ENCODE results near the gene FEZF2.
A peak's percentile ranks its signal among the peaks of the same experiment; 100 is the strongest.

The FEZF2 gene

DNA sequence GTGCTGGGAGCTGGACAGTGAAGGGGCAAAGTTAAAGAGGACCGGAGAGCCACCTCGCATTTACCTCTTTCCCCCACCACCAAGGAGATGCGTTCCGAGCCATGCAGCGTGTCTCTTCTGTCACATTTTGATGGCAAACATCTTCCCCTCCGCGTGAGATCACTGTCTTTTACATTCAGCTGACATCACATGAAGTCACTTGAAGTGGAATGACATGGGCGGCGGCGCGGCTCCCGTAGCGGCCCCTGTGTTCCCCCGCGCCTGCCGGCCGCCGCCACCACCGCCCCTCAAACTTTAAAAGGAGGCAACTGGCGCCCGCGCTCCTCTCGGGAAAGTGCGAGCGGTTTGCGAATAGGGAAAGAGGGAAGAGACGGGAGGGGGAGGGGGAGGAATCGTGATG lies at the start of gene FEZF2:
TSS of gene FEZF2 (minus strand) at position 336 of the 400 bp plus-strand sequence. CDS start 682 bp downstream, outside the sequence.
- DNase-seq (ENCODE audit: low spot score): no peak

DNA sequence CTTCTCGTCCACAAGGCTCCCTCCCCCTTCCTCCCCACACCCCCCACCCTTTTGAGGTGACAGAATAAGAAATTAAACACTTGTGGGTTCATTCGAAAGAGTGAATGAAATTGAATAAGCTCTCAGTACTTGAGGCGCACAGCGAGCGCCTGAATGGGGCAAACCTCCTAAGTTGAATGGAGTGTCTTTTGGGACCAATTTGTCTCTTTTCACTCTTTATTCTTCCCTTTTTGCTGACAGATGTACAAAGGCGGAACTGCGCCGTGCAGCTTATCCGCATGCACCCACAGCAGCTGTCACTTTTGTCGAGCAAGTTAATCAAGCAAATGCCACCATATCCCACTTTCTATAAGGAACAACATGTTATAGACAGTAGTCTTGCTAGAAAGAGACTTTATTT lies 47.9 kb upstream of the FEZF2 start:
- no peak for DNase-seq (ENCODE audit: low spot score)

DNA sequence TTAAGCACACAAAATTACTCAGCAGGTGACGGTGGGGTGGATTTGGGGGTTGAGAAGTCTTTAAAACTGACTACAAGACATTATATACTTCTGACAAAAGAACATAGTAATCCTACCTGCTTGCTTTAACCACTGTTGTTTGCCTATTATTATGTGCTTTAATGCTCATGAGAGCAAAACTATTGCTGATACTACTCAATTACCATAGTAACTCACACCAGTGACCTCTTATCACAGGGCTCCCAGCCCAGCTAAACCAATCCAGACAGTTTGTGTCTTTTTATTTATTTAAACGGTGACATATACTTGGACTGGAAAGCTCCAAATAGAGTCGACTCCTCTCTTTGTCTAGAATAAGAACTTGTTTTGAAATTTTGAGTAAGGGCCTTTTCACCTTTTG lies 42.8 kb upstream of the FEZF2 start:
- DNase-seq (ENCODE audit: low spot score): no peak

DNA sequence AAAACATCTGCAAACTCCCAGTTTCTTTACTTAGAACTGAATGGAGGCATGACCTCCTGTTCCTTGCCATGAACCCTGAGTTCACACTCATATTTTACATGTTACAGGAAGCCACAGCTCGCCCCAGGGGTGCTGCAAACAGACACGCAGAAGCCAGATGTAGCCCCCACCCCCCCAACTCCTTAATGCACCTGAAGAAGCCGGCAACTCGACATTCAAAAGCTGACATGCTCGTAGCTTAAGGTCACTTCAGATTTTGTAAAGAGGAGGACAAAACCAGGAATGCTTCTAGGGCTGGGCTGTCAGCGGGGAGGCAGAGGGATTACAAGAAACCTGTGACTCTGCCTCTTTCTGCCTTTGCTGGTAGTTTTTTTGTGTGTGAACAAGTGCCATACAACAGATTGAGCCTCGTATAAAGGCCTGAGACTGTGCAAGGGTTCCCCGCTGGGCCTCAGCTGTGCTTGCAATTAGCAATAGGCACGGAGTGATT lies 42.0 kb upstream of the FEZF2 start:
- DNase-seq (ENCODE audit: low spot score): no peak

DNA sequence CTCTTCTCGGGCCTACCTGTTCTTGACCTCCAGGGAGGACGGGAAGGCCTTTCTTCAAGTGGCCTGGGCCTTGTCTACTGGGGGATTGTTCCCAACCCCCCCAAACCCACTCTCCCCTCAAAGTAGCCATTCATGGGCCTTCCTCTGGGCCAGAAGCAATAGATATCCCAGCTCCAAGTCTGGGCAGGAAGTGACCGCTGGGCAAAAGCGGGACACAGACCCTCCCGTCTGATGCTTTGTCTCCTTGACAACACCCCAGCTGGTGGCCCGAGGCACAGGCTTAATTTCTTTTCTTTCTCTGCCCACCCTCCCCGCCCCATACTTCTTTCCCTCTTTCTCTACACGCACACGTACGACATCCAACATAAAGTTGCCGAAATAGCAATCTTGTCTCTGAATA lies 41.4 kb upstream of the FEZF2 start:
- no peak for DNase-seq (ENCODE audit: low spot score)

DNA sequence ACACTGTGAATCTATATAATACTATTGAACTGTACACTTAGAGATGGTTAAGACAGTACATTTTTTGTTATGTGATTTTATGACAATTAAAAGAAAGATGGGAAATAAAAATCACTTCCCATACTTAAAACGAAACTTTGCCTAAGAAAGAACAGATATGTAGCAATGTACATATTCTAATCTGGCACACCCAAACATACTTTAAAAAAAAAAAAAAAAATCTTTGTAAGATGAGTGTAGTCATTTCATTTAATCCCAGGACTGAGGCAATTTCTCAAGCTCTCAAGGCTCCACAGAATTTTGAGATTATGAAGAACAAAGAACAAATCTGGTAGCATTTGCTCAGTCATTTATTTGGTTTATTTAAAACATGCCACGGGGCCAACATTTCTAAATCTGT lies 40.3 kb upstream of the FEZF2 start:
- no peak for DNase-seq (ENCODE audit: low spot score)

DNA sequence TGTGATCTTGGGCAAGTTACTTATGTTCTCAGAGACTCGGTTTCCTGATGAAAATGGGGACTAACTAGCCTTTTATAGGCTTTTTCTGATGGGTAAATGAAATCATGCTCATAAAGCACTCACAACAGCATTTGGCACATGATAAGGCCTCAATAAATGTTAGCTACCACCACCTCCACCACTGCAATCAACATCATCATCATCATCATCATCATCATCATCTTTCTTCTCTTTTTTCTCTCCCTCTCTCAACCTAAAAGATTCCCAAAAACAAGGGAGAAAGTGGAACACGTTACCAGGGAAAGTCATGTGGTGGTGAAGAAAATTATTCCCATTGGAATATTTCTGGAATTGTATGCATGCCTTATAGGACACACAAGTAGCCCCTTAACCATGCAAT lies 33.6 kb upstream of the FEZF2 start:
- DNase-seq (ENCODE audit: low spot score): no peak

DNA sequence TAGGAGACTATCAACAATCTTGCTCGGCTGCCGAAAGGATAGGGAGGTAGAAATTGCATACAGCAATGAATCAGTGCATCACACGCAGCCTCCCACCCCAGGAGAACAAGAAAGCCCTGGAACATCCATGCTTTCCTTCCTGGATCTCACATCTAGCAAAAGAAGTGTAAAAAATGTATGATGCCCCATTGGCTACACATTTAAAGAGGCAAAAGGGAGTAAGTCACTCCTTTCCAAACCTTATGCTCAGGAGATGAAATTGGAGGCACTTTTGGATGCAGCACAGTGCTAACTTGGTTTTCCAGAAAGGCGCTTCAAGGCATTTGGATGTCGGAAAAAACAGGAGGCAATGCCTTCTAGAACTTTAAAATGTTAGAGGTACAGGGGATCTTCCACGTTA lies 32.2 kb upstream of the FEZF2 start:
- DNase-seq (ENCODE audit: low spot score): no peak

DNA sequence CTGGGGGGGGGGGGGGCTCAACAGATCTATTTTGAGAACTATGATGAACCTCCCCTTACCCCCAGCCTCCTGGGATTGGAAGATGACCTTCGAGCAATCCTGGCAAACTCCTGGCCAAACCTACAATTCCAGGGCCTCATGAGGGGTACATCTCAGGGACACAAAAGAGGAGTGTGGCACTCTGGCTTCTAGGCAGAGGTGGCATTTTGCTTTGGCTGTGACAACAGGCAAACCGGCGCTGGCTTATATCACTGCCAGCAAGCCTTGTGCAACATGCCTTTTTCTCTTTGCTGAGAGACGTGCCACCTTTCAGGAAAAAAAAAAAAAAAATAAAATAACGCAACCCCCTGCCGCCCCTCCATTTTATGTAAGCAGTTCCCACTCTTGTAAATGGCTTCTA lies 31.8 kb upstream of the FEZF2 start:
- no peak for DNase-seq (ENCODE audit: low spot score)

DNA sequence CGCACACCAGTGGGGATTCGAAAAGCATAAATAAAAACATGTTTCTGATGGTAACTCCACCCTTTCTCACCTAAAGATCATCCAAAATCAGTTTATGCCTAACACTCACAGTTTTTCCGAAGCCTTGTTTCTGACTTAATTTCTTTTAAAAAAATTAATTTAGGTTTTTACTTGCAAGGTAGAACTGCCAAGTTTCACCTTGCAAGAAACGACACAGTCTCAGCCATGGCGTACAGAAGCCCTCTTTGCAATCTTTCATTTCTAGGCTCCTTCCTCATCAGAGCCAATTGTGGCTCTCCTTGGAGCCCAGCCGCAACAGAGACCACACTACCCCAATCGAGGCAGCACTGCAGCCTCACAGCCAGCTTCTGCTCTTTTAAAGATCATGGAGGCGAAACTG lies 31.0 kb upstream of the FEZF2 start:
- no peak for DNase-seq (ENCODE audit: low spot score)

DNA sequence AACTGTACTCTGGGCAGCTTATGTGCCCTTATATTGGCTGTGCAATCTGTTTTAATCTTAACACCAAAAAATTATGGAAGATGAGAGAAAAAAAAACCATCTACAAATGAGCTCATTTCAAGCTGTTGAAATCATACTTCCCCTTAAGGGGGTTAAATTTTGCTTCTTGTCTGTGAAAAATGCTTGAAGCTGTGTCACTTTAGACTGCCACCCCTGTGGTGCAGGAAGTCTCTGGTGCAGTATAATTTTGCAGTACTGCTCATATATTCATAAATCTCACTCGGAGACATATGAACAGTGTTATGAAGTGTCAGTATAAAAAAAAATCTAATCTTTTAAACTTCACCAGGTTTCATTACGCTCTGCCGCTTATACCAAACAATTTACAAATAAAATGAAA lies 30.4 kb upstream of the FEZF2 start:
- DNase-seq (ENCODE audit: low spot score): no peak

DNA sequence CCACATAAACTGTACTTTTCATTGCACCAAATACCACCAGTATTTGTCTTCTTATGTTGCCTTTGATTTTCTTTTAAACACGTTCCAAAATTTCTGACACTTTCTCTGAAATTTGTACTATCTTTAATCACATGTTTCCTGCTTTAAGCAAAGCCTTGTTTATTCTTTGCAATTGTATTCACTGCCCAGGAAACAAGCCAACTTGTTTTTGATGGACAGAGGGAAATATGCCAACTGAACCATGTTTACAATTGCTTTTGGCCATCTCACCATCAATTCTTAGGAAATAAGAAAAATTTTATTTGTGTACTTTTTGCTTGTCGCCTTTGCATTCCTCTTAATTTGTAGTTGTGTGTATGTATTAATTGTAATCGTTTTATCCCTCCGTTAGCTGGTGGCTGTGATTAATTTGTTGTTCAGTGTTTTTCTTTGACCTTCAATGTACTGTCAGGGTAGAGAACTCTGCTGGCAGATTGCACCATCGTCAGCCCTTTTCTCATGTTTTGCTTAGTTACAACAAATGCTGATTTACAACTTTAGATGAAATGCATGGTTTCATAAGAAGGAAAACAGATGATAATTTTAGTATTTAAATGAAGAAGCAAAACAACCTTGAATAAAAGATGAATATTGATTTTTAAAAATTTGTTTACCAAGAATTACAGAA lies 19.4 kb upstream of the FEZF2 start:
- no peak for DNase-seq (ENCODE audit: low spot score)

DNA sequence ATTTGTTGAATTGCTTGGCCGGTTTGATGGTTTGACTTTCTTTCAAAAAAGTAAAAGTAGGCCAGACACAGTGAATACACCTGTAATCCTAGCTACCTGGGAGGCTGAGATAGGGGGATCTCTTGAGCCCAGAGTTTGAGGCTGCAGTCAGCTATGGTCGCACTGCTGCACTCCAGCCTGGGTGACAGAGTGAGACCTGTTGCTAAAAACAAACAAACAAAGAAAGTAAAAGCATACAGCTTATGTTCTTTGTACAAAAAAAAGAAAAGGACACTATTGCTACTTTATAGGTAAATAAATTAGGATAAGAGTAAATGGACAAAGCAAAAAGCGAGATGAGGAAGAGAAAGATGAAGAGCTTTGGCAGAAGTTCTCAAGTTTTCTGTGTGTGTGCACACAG lies 13.9 kb upstream of the FEZF2 start:
- no peak for DNase-seq (ENCODE audit: low spot score)

DNA sequence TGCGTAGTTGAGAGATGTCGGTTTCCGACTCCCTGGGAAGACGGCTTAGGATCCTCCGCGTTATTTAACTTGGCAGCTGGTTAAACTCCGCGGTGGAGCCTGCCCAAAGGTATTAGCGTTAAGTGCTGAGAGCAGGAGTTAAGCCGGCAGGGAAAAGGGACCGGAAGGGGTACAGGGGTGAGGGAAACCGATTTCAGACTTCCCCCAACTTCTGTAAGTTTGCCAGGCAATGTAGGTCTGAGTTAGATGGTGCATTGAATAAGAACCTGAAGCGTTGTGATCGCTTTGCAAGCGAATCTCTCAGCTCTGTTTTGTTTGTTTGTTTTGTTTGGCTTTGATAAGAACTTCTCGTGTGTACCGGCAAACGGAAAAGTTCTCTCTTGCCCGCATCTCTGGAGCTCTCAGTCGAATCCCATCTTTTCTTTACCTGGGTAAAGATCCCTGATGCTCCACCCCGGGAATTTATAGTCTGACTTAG lies 6.0 kb upstream of the FEZF2 start:
- no peak for DNase-seq (ENCODE audit: low spot score)

DNA sequence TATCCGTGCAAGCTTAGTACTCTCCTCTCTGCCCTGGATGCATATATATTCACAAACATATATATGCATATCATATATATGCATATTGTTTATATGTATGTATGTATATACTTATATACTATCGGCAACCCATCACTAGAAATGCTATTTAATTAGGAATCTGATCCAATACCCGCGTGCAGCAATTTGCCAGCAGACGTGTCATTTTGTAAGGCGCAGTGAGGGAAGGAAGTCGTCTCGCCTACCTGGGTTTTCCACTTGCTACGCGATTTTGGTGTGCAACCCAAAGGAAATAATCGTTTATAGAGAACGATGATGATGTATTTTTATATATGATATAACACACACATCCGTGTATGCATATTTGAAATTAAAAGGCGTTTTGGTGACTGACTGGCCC lies 5.6 kb upstream of the FEZF2 start:
- no peak for DNase-seq (ENCODE audit: low spot score)

DNA sequence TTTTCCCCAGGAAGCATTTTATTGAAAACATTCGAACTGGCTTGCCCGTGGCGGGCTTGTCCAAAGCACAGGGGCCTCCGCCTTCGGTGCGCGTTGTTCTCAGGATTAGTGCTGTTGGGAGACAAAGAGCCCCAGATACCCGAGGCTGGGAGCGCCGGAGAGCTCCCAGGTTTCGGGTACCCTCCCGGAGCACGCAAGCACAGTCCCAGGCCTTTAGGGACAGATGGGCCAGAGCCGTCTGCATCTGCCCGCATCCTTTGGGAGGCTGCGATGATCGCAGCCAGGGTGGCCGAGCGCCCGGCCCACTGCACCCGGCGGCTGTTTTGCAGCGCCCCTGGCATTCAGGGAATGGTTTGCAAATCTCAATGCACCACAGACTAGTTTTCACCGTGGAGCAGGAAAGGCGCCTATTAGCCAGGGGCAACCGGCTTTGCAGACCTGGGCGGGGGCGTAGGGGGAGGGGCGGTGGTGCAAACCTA lies 5.0 kb upstream of the FEZF2 start:
- DNase-seq (ENCODE audit: low spot score): no peak

DNA sequence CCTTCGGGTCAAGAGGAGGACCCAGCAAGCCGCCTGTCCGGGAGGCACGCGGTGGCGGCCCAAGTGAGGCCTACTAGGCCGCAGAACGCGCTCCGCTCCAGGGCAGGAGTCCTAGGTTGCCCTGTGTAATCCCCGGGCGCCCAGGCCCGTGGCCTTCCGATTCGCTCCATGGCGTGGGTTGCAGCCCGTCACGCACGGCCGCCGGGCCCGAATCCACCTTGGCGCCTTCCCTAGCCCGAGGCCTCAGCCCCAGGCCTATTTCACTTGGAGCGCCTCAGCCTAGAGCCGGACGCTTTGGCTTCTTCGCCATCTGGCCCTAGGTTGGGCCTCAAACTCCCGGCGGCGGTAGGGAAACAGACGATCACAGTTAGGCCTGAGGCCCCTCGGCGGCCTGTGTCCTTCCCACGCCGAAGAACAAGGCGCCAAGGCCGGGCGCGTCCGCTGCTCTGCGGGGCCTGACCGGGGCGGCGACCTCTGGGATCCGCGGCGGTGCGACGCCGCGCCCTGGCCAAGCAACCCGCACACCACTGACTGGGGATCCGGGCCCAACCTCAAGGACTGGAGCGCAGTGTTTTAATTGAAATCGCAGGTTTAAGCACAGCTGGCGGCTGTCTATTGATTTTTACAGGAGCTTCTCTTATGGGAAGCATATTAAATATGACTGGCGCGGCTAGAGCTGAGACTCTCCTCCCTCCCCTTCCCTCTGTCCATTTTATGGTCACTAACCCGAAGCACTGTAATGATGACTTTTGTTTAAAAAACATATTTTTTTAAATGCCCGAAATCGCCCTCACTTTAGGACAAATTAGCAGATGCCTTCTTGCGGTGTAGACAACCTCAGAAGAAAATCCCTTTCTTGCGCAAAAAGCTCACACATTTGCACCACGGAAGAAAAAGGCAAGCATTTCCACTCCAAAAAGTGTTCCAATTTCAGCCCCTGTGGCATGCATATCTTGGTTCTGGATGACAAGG lies 3.8 kb upstream of the FEZF2 start:
- DNase-seq (ENCODE audit: low spot score): no peak

DNA sequence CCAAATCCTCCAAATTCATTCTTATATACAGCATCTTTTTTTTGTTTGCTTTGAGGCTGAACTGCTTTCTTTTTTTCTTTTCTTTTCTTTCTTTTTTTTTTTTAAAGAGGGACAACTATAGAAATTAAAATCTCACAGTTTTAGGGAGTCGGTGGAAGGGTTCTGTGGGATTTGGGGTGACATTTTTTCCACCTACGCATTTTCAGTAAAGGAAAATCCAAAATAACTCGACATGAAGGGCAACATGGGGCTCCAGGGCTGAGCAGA lies 3.0 kb upstream of the FEZF2 start:
- no peak for DNase-seq (ENCODE audit: low spot score)

DNA sequence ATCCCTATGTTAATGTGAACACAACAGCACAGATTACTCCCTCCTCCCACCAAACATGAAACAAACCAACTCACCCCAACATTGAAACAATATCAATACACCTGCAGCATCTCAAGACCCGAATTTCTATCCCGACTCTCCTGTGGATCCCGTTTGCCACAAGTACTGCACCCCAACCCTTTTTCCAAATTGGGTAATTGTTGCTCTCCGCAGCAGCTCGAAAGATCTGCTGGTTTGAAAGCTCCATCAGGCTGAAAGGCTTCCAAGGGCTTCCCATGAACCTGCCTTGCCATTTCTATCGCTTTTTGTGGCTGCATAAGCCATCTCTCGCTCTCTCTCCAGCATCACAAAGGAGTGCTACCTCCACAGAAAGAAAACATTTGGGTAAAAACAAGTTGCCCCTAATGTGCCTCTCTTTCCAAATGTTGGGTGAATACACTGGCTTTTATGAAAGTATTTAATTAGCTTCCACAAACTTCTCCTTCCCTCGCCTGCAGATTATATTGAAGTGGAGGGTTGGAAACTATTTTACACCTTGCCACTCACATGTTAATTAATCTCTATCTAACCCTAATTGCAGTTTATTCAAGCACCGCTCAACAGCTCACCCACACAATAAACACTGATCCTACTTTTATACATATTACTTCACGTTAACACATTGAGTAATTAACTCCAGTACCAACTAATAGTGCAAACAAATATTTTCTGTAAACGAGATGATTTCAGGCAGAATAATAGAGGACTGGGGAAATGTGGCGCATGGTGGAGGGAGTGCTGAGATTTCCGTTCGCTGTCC lies 2.5 kb upstream of the FEZF2 start:
- DNase-seq (ENCODE audit: low spot score): no peak

DNA sequence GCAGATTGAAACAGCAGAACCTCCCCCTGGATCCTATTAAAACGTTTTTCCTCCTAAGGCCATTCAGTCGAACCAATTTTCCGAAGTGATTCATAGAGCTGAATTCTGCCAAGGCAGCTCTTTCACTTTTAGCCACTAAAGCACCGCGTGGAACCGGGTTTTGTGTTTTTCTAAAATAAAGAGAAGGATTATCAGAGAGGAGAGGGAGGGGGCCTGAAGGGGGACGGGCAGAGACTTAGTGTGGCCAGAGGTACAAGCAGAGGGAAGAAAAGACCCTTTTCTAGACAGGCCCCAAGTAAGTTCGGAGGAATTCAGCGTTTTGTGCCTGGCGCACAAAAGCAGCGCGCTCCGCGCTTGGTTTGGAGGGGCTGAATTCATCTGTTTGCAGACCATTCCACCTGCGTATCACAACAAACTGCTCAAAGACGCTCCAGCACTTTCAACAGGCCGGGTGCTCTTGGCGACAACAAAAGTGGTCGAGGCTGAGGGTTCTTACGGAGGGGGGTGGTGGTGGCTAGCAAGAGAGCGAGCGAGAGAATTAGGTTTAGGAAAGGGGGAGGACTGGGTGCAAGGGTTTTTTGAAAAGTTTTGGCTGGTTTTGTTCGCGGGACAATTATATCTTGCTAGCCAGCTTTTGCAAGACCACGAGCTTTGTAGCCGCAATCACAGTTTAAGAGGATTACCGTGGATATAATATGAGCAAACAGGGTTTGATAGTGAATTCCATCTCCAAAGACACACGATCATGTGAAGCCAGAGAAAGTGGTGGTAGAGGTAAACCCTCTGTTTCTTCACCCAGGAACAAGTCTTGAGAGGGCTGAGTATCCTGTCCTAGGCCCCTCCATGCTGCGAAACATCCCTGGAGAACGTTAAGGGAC lies 1.2 kb upstream of the FEZF2 start:
- peak; percentile 50 for DNase-seq (ENCODE audit: low spot score)

DNA sequence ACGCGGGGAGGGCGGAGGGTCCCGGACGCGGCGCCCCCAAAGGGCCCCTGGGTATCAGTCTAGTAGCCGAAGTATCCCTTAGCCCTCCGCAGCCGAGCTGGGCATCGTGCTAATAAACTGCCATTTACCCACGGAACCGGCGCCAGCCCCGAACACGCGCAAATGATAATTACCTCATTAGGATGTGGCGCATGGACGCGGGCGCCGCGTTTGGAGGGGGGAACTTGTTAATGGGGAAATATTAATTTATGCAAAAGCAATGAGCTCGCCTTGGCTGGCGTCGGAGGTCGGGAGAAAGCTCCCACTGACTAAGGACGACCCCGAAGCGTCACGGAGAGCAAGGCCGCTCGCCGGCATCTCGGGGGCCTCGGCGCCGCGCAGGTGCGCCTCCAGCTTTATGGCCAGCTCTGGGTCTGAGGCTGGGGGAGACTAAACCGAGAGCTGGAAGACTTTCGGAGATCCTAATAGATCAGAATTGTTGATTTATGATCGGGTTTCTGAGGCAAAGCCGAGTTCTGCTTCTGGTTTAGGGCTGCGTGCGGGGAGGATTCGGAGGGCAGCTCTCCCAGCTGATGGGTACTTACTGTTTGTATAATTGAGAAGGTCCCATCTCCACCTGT lies 474 bp upstream of the FEZF2 start:
- no peak for DNase-seq (ENCODE audit: low spot score)

Measured in AG08396 (cell line).